Measurements from ENCODE around the gene CDK19. TPM values are rescaled to one million over a fixed set of nuclear protein-coding genes. Genes with fewer than 3 reads are reported as not detected.
A peak's percentile ranks its signal among the peaks of the same experiment; 100 is the strongest.

CDK19 gene
- total RNA-seq, 1 experiment from 2014 or later, result 7.0 TPM

DNA sequence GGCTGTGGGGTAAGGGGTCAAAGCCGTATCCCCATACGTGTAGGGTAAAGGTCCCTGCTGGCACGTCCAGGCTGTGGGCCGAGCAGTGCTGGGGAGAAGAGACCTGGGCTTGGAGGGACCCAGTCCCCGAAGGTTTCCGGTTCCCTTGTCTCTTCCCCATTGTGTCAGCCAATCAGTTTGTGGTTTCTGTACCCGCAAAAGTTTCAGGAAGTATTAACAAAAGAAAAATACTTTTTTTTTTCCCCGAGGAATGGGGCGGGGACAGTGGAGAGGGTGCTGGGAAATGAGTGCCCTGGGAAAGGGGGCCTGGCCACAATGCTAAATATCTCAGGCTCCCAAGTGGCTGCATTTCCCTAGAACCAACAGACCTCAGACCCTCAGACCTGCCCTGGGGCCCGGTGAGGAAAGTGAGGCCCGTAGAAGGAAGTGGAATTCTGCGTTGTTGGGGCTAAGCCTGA, 44.1 kb upstream of the CDK19 start:
- no peaks in the 10 kb centered on the region; the same call in 1 of the 2 replicates for H3K27me3 Mint-ChIP-seq (ENCODE audit: low read depth)
- Histone ChIP-seq H3K27me3 (ENCODE audit: insufficient read depth, low read length) (no peaks in the 10 kb centered on the region), H3K14ac (ENCODE audit: insufficient read depth, low read length) (no peak overlapping the region), H3K23me2 (ENCODE audit: insufficient read length, low read depth, low read length, poor library complexity, severe bottlenecking) (no peaks in the 10 kb centered on the region), H4K5ac (ENCODE audit: insufficient read length, low read depth, low read length) (no peak overlapping the region), H2BK5ac (ENCODE audit: insufficient read length, low read length) (no peak overlapping the region), H3K4me1 (ENCODE audit: insufficient read depth, low read length) (no peaks in the 10 kb centered on the region), H3K4ac (ENCODE audit: low read depth, low read length) (no peak overlapping the region), H4K8ac (replicated peaks; ENCODE audit: insufficient read length, low read depth, low read length) (no peak overlapping the region), H3K27ac (ENCODE audit: insufficient read length, low read depth, low read length) (no peak overlapping the region), H3K79me2 (ENCODE audit: insufficient read depth, low read length) (no peaks in the 10 kb centered on the region), H4K20me1 (ENCODE audit: control insufficient read depth, insufficient read depth, insufficient read length) (no peaks in the 10 kb centered on the region), H3T11ph (ENCODE audit: low read length) (no peak overlapping the region), H3K9me3 (ENCODE audit: control insufficient read depth, low read depth, low read length) (no peaks in the 10 kb centered on the region), H2AFZ (ENCODE audit: low read length) (no peak overlapping the region), H3K4me2 (ENCODE audit: insufficient read depth, insufficient read length, low read length) (no peak overlapping the region), H2BK15ac (ENCODE audit: low read depth, low read length) (no peak overlapping the region), H4K91ac (ENCODE audit: insufficient read length, low read depth, low read length) (no peak overlapping the region), H3K79me1 (ENCODE audit: insufficient read depth, low read depth, low read length, poor library complexity, severe bottlenecking) (no peaks in the 10 kb centered on the region), H3K23ac (ENCODE audit: insufficient read length, low read depth, low read length) (no peak overlapping the region), H2AK5ac (ENCODE audit: insufficient read length, low read length) (no peak overlapping the region), H2BK12ac (ENCODE audit: insufficient read length, low read depth, low read length) (no peak overlapping the region), H2BK120ac (ENCODE audit: low read depth, low read length, poor library complexity, severe bottlenecking) (no peak overlapping the region), H3K18ac (ENCODE audit: insufficient read length, low read depth, low read length) (peak overlapping the region; percentile 42), H3K9ac (ENCODE audit: extremely low read depth, insufficient read length, low read length) (no peak overlapping the region), H3K56ac (ENCODE audit: insufficient read length, low read depth, low read length) (no peak overlapping the region), H2BK20ac (ENCODE audit: low read depth, low read length, poor library complexity, severe bottlenecking) (no peak overlapping the region)
- WGBS (ENCODE audit: extremely low coverage, insufficient read length, low lambda C conversion rate), result no CpG with 5 or more reads among the region's 12 CpGs
- no peak overlapping the region for H3K27ac Mint-ChIP-seq
- DNase-seq, result peak; percentile 30
- no peaks in the 10 kb centered on the region for H3K4me1 Mint-ChIP-seq
- H3K9me3 Mint-ChIP-seq, result no peaks in the 10 kb centered on the region
- no peaks in the 10 kb centered on the region for H3K36me3 Mint-ChIP-seq (ENCODE audit: insufficient read depth in 1 of 3, low read depth in 3 of 3)
- no peak overlapping the region for H3K4me3 Mint-ChIP-seq
- TF ChIP-seq, protein P1, sequence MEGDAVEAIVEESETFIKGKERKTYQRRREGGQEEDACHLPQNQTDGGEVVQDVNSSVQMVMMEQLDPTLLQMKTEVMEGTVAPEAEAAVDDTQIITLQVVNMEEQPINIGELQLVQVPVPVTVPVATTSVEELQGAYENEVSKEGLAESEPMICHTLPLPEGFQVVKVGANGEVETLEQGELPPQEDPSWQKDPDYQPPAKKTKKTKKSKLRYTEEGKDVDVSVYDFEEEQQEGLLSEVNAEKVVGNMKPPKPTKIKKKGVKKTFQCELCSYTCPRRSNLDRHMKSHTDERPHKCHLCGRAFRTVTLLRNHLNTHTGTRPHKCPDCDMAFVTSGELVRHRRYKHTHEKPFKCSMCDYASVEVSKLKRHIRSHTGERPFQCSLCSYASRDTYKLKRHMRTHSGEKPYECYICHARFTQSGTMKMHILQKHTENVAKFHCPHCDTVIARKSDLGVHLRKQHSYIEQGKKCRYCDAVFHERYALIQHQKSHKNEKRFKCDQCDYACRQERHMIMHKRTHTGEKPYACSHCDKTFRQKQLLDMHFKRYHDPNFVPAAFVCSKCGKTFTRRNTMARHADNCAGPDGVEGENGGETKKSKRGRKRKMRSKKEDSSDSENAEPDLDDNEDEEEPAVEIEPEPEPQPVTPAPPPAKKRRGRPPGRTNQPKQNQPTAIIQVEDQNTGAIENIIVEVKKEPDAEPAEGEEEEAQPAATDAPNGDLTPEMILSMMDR (conservative IDR thresholded peaks at IDR 0.05), result no peak

Measured in H9 (cell line).